OCI-M2 (cell line): Measurements from ENCODE around the gene PTTG1IP.
A peak's percentile ranks its signal among the peaks of the same experiment; 100 is the strongest.
"Not testable (repeated sequence)": the region's sequence is repeated elsewhere in the genome, so short reads cannot be mapped to it uniquely, and the experiment has no call there.

ENCODE experiments used
- DNase-seq: peaks from one replicate; lab custom pipeline; 2025; ENCODE audit not compliant: unreplicated experiment; lab: John Stamatoyannopoulos, UW

PTTG1IP gene

GRCh38 chr21:44883250-44883649 is 9.8 kb upstream of the PTTG1IP start:
- DNase-seq = no peak

- DNase-seq = no peak
These were observed 7.8 kb upstream of the PTTG1IP start for GRCh38 chr21:44881198-44881872.

- DNase-seq = peak; percentile 85
These were observed 7.1 kb upstream of the PTTG1IP start for GRCh38 chr21:44880405-44881197.

- not testable (repeated sequence) for DNase-seq
These were observed 5.7 kb upstream of the PTTG1IP start for GRCh38 chr21:44879238-44879637.

- no peak for DNase-seq
These were observed 4.8 kb upstream of the PTTG1IP start for GRCh38 chr21:44878053-44878982.

GRCh38 chr21:44876849-44877575 is 3.5 kb upstream of the PTTG1IP start:
- DNase-seq = no peak

- DNase-seq = no peak
These were observed 1.8 kb upstream of the PTTG1IP start for GRCh38 chr21:44875316-44875700.

GRCh38 chr21:44874497-44875315 is 1.2 kb upstream of the PTTG1IP start:
- DNase-seq = no peak

GRCh38 chr21:44874240-44874496 is 678 bp upstream of the PTTG1IP start:
- DNase-seq = no peak

GRCh38 chr21:44872649-44873355 is 688 bp downstream of the PTTG1IP start:
- no peak for DNase-seq

- DNase-seq = no peak
These were observed 1.2 kb downstream of the PTTG1IP start for GRCh38 chr21:44872323-44872648.

GRCh38 chr21:44871576-44872269 is 1.8 kb downstream of the PTTG1IP start:
- no peak for DNase-seq

- DNase-seq = no peak
These were observed 2.6 kb downstream of the PTTG1IP start for GRCh38 chr21:44870748-44871495.

- DNase-seq = no peak
These were observed 3.4 kb downstream of the PTTG1IP start for GRCh38 chr21:44869781-44870747.

GRCh38 chr21:44868707-44869106 is 4.8 kb downstream of the PTTG1IP start:
- DNase-seq = no peak

GRCh38 chr21:44867999-44868700 is 5.3 kb downstream of the PTTG1IP start:
- DNase-seq = no peak

GRCh38 chr21:44867464-44867863 is 6.0 kb downstream of the PTTG1IP start:
- no peak for DNase-seq
